Measurements from ENCODE around the gene CBX8. TPM values are rescaled to one million over a fixed set of nuclear protein-coding genes. Genes with fewer than 3 reads are reported as not detected.
A peak's percentile ranks its signal among the peaks of the same experiment; 100 is the strongest.

CBX8 gene
- total RNA-seq, 1 donor = 4.0 TPM

- no peak for DNase-seq (ENCODE audit: low read depth in 2 of 3, low spot score in 2 of 3)
Measured at GRCh38 chr17:79835953-79836509, 39.2 kb upstream of the CBX8 start.

DNA sequence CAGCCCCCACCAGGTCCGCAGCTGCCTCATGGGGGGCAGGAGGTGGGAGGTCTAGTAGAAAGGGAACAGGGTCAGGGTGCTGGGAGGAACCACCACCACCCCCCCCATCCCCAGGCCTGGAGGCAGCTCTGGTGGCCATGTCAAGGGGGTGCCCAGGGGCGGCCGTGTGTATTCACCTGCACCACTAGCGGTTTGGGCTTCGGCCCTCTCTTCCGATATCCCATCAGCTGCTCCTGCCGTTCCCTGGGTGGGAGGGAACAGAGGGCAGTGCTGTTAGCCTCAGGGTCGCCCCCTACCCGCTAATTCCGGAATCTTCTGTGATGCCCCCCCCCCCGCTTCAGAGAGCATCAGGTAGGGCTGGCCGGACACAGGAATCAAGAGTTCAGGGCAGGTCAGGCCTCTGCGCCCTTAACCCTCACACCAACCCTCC, 38.6 kb upstream of the CBX8 start:
- no peak for DNase-seq (ENCODE audit: low read depth in 2 of 3, low spot score in 2 of 3)

DNA sequence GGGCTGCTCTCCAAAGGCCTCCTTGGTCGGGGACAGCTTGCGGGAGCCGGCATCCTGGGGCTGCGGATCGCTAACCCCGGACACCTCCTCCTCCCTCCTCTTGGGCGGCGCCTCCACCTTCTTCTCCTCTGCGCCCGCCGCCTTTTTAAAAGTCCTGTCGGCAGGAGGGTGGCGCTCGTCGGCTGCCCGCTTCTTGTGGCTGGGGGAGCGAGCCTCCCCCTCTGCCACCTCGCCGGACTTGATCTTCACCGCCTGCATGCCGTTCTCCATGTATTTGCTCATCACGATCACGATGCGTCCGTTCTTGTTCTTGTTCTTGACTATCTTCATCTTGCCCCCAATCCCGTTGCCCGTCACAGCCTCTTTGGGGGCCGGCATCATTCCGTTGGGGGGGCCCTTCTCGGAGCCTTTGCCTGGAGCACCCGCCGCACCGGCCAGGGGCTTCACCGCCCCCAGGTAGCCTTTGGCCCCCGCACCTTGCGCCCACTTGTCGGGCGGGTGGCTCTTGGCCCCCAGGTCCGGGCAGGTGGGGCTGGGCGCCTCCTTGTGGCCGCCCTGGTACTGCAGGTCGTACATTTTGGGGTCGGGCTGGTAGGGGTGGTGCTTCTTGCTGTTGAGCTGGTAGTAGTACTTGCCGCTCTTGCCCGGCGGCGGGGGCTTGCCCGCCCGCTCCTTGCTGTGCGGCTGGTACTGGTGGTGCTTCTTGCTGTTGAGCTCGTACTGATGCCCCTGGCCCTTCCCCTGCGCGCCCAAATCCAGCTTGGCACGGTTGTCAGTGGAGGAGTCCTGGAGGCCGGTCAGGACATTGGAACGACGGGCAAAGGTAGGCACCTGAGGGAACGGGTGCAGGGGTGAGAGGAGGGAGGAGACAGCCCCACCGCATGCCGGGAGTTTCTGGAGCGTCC, 37.9 kb upstream of the CBX8 start:
- peak in 1 of 3 donors; percentile 45 for DNase-seq (ENCODE audit: low read depth in 2 of 3, low spot score in 2 of 3)

DNA sequence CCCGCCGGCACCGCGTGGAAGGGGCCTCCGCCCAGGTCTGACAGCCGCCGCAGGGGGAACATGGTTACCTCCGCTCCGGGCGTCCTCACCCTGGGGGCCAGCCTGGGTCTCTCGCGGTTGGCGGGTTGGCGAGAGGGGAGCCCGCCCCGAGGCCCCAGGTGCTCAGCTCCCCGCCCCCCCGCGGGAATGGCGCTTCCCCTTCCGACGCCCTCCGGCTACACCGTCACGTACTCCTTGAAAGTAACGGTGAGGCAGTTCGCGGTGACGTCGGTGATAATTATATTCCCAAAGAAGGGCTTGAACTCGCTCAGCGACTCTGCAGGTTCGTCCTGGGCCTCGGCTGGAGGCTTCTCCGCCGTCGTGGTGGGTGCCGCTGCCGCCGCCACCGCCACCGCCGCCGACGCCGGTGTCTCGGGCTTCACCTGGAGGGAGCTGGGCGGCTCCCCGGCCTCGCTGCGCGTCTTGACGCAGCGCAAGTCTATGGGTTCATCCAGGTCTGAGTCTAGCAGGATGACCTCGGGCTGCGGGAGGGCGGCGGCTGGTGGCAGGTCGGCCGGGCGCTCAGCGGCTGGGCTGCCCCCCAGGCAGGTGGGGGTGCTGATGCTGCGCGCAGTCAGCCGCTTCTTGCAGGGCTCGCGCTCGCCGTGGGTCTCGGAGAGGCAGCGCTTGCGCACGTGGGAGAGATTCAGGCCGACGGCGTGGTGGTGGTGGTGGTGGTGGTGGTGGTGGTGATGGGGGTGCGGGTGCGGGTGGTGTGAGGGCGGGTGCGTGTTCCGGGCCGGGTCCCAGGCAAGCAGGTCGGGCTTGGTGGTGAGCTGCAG, 37.1 kb upstream of the CBX8 start:
- DNase-seq (ENCODE audit: low read depth in 2 of 3, low spot score in 2 of 3) = no peak

DNA sequence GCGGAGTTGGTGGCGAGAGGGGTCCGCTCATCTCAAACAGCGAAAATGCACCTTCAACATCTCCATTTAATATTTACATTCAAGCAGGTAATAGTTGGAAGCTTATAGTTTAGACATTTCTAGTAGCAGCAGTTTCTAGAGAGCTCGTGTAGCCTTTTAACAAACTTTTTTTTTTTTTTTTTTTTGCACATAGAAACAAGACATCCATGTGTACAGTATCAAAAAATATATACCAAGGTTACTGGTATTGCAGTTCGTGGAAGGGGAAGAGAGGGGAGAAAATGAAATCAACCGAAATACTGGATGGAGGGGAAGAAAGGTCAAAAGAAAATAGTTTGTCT, 36.2 kb upstream of the CBX8 start:
- no peak for DNase-seq (ENCODE audit: low read depth in 2 of 3, low spot score in 2 of 3)

GRCh38 chr17:79832218-79833109, 35.6 kb upstream of the CBX8 start:
- DNase-seq (ENCODE audit: low read depth in 2 of 3, low spot score in 2 of 3) = peak in 1 of 3 donors; percentile 35

GRCh38 chr17:79831265-79832217, 34.7 kb upstream of the CBX8 start:
- DNase-seq (ENCODE audit: low read depth in 2 of 3, low spot score in 2 of 3) = no peak

DNA sequence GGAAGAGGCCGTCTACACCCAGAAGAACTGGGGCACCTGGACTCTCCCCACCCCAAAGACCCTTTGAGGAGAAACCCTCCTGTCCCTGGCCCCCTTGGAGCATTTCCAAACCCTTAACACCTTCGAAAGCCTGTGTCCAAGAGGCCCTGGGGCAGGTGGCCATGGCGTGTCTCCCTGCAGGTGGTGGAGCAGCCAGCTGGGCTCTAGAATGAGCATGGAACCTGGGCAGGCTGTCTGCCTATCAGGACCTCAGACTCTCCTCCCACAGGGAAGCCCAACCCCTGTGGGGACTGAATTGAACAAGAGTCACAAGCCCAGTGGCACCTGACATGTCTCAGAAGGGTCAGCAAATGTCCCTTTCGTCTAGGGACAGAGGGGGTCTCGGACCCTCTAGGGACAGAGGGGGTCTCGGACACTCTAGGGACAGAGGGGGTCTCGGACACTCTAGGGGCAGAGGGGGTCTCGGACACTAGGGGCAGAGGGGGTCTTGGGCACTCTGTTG, 33.9 kb upstream of the CBX8 start:
- DNase-seq (ENCODE audit: low read depth in 2 of 3, low spot score in 2 of 3) = no peak

GRCh38 chr17:79830303-79830702, 33.4 kb upstream of the CBX8 start:
- no peak for DNase-seq (ENCODE audit: low read depth in 2 of 3, low spot score in 2 of 3)

DNA sequence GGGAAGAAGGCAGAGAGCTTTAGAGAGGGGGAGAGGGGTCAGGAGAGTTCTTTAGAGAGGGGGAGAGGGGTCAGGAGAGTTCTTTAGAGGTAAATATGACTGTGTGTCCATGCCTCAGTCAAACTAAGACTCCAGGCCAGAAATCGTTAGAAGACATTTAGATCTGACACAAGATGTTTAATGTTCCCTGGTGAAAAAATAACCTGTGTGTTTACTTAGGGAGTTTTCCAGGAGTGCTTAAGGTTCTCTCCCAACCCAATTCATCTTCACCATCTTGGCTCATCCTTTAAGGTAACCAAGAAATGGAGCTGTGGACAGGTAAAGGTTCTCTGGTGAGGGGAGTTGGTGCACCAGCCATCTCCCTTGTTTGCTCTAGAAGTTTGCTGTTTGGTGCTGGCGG, 32.6 kb upstream of the CBX8 start:
- no peak for DNase-seq (ENCODE audit: low read depth in 2 of 3, low spot score in 2 of 3)

- DNase-seq (ENCODE audit: low read depth in 2 of 3, low spot score in 2 of 3) = no peak
Measured at GRCh38 chr17:79829004-79829403, 32.1 kb upstream of the CBX8 start.

GRCh38 chr17:79826841-79827578, 30.1 kb upstream of the CBX8 start:
- DNase-seq (ENCODE audit: low read depth in 2 of 3, low spot score in 2 of 3) = no peak

- DNase-seq (ENCODE audit: low read depth in 2 of 3, low spot score in 2 of 3) = peak in 1 of 3 donors; percentile 59
Measured at GRCh38 chr17:79826204-79826680, 29.4 kb upstream of the CBX8 start.

- no peak for DNase-seq (ENCODE audit: low read depth in 2 of 3, low spot score in 2 of 3)
Measured at GRCh38 chr17:79825580-79825921, 28.7 kb upstream of the CBX8 start.

- DNase-seq (ENCODE audit: low read depth in 2 of 3, low spot score in 2 of 3) = no peak
Measured at GRCh38 chr17:79824893-79825579, 28.2 kb upstream of the CBX8 start.

DNA sequence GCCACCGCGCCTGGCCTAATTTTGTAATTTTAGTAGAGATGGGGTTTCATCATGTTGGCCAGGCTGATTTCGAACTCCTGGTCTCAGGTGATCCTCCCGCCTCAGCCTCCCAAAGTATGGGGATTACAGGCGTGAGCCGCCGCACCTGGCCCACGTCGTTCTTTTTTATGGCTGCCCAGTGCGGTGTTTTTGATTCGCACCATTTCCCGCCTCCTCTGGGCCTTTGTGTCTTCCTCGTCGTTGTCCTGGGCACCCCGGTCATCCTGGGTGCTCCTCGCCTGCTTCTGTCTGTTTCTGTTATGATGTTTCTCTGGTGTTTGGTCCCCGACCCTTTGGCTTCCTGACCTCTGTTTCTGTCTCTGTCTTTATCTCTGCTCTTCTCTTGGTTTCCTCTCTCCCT, 27.4 kb upstream of the CBX8 start:
- DNase-seq (ENCODE audit: low read depth in 2 of 3, low spot score in 2 of 3) = no peak

DNA sequence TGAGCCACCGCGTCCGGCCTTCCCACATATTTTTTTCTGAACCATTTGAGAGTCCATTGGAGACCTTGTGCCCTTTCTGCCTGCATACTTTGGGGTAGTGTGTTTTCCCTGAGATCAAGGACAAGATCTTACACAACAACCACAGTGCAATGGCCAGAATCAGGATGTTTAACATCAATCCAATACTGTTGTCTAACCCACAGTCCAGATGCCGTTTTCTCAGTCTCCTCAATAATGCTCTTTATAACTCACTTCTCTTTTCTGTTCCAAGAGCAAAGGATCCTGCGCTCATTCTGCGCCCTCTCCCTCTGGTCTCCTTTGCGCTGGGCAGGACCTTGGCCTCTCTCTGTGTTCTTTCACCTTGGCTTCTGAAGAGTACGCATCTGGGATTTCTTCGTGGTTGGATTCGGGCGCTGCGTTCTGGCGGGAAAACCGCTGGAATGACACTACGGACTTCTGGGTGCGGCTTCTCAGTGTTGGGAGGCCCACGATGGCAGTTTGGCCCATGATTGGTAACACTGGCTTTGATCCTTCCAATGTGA, 25.8 kb upstream of the CBX8 start:
- no peak for DNase-seq (ENCODE audit: low read depth in 2 of 3, low spot score in 2 of 3)
